ENCODE results near the gene MROH9. TPM values are rescaled to one million over a fixed set of nuclear protein-coding genes. Genes with fewer than 3 reads are reported as not detected.

MROH9 gene
- polyA plus RNA-seq, 1 donor (not counting 4 experiments of a cell fraction or from before 2014, with no cell fraction given) = 0.04 TPM

DNA sequence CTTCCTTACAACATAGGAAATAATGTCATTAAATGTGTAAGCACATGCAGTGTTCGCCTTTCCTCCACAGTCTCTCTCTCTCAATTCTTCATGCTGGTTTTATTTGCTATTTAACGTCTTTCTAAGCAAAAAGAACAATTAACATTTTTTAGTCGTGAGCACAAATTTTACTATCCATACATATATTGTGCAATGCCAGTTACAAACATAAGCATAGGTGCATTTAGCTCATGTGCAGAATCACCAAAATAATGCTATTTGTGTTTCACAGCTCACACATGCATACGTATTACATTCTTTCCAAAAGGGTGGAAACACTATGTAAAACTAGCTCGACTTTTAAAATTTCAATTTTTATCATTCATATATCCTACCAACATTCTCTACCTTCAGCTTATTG, 52.1 kb downstream of the MROH9 start:
- Histone ChIP-seq H3K4me1 (ENCODE audit: control insufficient read depth, extremely low read depth, insufficient read depth, low read length) (no peaks in the 10 kb centered on the region), H3K27me3 (ENCODE audit: control insufficient read depth, extremely low read depth, insufficient read depth, low read length) (no peaks in the 10 kb centered on the region), H3K9ac (ENCODE audit: control insufficient read depth, extremely low read depth, insufficient read depth, low read length) (no peak overlapping the region), H3K36me3 (ENCODE audit: control insufficient read depth in 2 of 2, extremely low read depth in 1 of 2, insufficient read depth in 2 of 2, low read length in 2 of 2) (no peaks in the 10 kb centered on the region), H3K9me3 (ENCODE audit: control insufficient read depth, low read depth, low read length) (no peaks in the 10 kb centered on the region), H3K79me2 (ENCODE audit: control insufficient read depth, insufficient read depth, low read length) (no peaks in the 10 kb centered on the region), H3K27ac (ENCODE audit: control insufficient read depth, insufficient read depth, low read length) (no peak overlapping the region), H3K4me2 (ENCODE audit: control insufficient read depth, extremely low read depth, insufficient read depth, low read depth, low read length) (no peak overlapping the region), H3K9me1 (ENCODE audit: control insufficient read depth, extremely low read depth, insufficient read depth, low read length) (no peaks in the 10 kb centered on the region), H2AFZ (ENCODE audit: control insufficient read depth, low read length) (no peak overlapping the region), H3K4me3 (ENCODE audit: control insufficient read depth in 2 of 3, extremely low read depth in 1 of 3, insufficient read depth in 2 of 3, low read depth in 1 of 3, low read length in 3 of 3) (no peak overlapping the region), H4K20me1 (ENCODE audit: control insufficient read depth, extremely low read depth, insufficient read depth, low read length) (no peaks in the 10 kb centered on the region)
- no peak for DNase-seq (ENCODE audit: low read depth, low spot score)
- FAIRE-seq = no peak
- TF ChIP-seq EZH2 (IDR thresholded peaks at IDR 0.05; ENCODE audit: low read length) (no peak), CTCF (optimal IDR thresholded peaks at IDR 0.05 in 1 of 3, IDR thresholded peaks at IDR 0.05 in 1 of 3, conservative IDR thresholded peaks at IDR 0.05 in 1 of 3; ENCODE audit: extremely low read depth in 1 of 3, insufficient read depth in 2 of 3, low read length in 3 of 3) (no peak)
- dilution Hi-C loops (cut with MboI; ENCODE audit: extremely low pct_ligation_motif_present, low sequenced_read_pairs) = no loop called here

- Histone ChIP-seq H3K9me3 (ENCODE audit: control insufficient read depth, low read depth, low read length) (no peaks in the 10 kb centered on the region), H3K4me2 (ENCODE audit: control insufficient read depth, extremely low read depth, insufficient read depth, low read depth, low read length) (no peak overlapping the region), H3K79me2 (ENCODE audit: control insufficient read depth, insufficient read depth, low read length) (no peaks in the 10 kb centered on the region), H4K20me1 (ENCODE audit: control insufficient read depth, extremely low read depth, insufficient read depth, low read length) (no peaks in the 10 kb centered on the region), H3K27ac (ENCODE audit: control insufficient read depth, insufficient read depth, low read length) (no peak overlapping the region), H3K9ac (ENCODE audit: control insufficient read depth, extremely low read depth, insufficient read depth, low read length) (no peak overlapping the region), H3K4me1 (ENCODE audit: control insufficient read depth, extremely low read depth, insufficient read depth, low read length) (no peaks in the 10 kb centered on the region), H2AFZ (ENCODE audit: control insufficient read depth, low read length) (no peak overlapping the region), H3K27me3 (ENCODE audit: control insufficient read depth, extremely low read depth, insufficient read depth, low read length) (no peaks in the 10 kb centered on the region), H3K9me1 (ENCODE audit: control insufficient read depth, extremely low read depth, insufficient read depth, low read length) (no peaks in the 10 kb centered on the region), H3K4me3 (ENCODE audit: control insufficient read depth in 2 of 3, extremely low read depth in 1 of 3, insufficient read depth in 2 of 3, low read depth in 1 of 3, low read length in 3 of 3) (no peak overlapping the region), H3K36me3 (ENCODE audit: control insufficient read depth in 2 of 2, extremely low read depth in 1 of 2, insufficient read depth in 2 of 2, low read length in 2 of 2) (no peaks in the 10 kb centered on the region)
- TF ChIP-seq CTCF (optimal IDR thresholded peaks at IDR 0.05 in 1 of 3, IDR thresholded peaks at IDR 0.05 in 1 of 3, conservative IDR thresholded peaks at IDR 0.05 in 1 of 3; ENCODE audit: extremely low read depth in 1 of 3, insufficient read depth in 2 of 3, low read length in 3 of 3) = no peak
- DNase-seq (ENCODE audit: low read depth, low spot score) (no peak), FAIRE-seq (no peak)
- dilution Hi-C loops (cut with MboI; ENCODE audit: extremely low pct_ligation_motif_present, low sequenced_read_pairs) = no loop called here
These were observed 57.8 kb downstream of the MROH9 start for GRCh38 chr1:170993151-170993550.
